Sigmoid colon (tissue), 7 donors: ENCODE measurements around the gene ENHO. TPM values are rescaled to one million over a fixed set of nuclear protein-coding genes. Genes with fewer than 3 reads are reported as not detected.
A peak's percentile ranks its signal among the peaks of the same experiment; 100 is the strongest.

Experiments
- DNase-seq: peaks from one replicate; pipeline ENCODE4 v3.0.0-alpha.2; 2019
- H3K27ac ChIP-seq, 4 donors: fragments of 200-600 bp; sonication (generic); one replicate each; pipeline ENCODE4 v1.5.1; 2016 to 2019; ENCODE audit warnings: mild to moderate bottlenecking in 1 of 4
- H3K27me3 ChIP-seq, 3 donors: fragments of 200-600 bp; sonication (generic); one replicate each; pipeline ENCODE4 v1.5.1; 2019; ENCODE audit warnings: mild to moderate bottlenecking in 1 of 3
- H3K36me3 ChIP-seq, 4 donors: fragments of 200-600 bp; sonication (generic); one replicate each; pipeline ENCODE4 v1.5.1; 2016 to 2019
- H3K4me1 ChIP-seq, 4 donors: fragments of 200-600 bp; sonication (generic); one replicate each; pipeline ENCODE4 v1.5.1; 2017 to 2019
- H3K4me3 ChIP-seq, 4 donors: fragments of 200-600 bp; sonication (generic); one replicate each; pipeline ENCODE4 v1.5.1; 2017 to 2019; ENCODE audit warnings: mild to moderate bottlenecking in 2 of 4, moderate library complexity in 1 of 4
- H3K9me3 ChIP-seq, 4 donors: fragments of 200-600 bp in 3 of 4; sonication (generic) in 3 of 4; one replicate each; pipeline versions ENCODE4 v1.5.1 to v1.6.1; 2013 to 2019
- EP300 ChIP-seq, 4 donors: sonication (generic); formaldehyde crosslinking; IDR thresholded peaks; one replicate each; pipeline ENCODE4 v1.6.1; 2017; ENCODE audit warnings: antibody characterized with exemption in 4 of 4
- POLR2A ChIP-seq, 2 donors: fragments of 450-650 bp; IDR thresholded peaks; one replicate each; pipeline ENCODE4 v1.6.1; 2016; ENCODE audit warnings: antibody characterized with exemption in 2 of 2, mild to moderate bottlenecking in 2 of 2, moderate library complexity in 2 of 2
- POLR2AphosphoS5 ChIP-seq, 4 donors: sonication (generic); formaldehyde crosslinking; IDR thresholded peaks; one replicate each; pipeline ENCODE4 v1.6.1; 2017; ENCODE audit warnings: antibody characterized with exemption in 4 of 4
- WGBS, 2 donors: extraction: QIAGEN DNeasy Blood & Tissue Kit; methylation state at CpG; one replicate each; pipeline ENCODE4 v1.1.7; 2013; 5-methylcytosine and 5-hydroxymethylcytosine counted together
- intact Hi-C: fragments of 100-400 bp; cut with DNase I; formaldehyde crosslinking; loops from one replicate; pipeline ENCODE4 v1.15.1; 2023
- polyA plus RNA-seq, 3 donors: library from polyadenylated mRNA; stranded (reverse); fragments of 200-250 nt; gene quantifications; one replicate each; pipeline ENCODE4 v1.2.3, GENCODE V29; 2013
- total RNA-seq, 4 donors: library from RNA; depleted of rRNA; stranded (reverse); fragments of >200 nt; gene quantifications; one replicate each; pipeline ENCODE4 v1.1.0, GENCODE V29; 2016
- TF ChIP-seq, protein P1 (sequence below), 4 experiments: fragments of 450-650 bp in 3 of 4; fragments of 200-600 bp in 1 of 4; IDR thresholded peaks; one replicate each; pipeline ENCODE4 v1.5.1; 2016 to 2019; ENCODE audit warnings: antibody characterized with exemption in 4 of 4, mild to moderate bottlenecking in 3 of 4, moderate library complexity in 2 of 4
- donor health status: healthy with polysubstance abuse.
- donor health status: Bipolar disorder and iron deficiency.
- donor health status: healthy.

The ENHO gene
- total and polyA plus RNA-seq, 7 donors, result 1.9 to 7.4 (median 4.3) TPM; not detected in 3

DNA sequence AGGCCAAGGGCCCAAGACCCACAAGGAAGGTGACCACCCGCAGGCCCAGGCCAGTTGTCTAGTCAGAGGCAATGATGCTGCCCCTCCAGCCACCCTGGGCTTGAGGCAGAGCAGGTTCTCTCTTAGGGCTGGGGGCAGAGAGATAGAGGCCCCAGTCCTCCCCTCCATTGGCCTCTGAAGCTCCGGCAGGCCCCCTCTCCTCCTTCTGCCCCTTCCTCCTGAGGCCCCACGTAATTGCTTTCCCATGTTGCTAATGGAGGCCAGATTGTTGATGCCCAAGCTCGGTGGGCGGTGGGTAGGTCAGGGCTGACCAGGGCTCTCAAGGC lies 26.6 kb upstream of the ENHO start:
- H3K36me3 ChIP-seq, result no peaks in the 10 kb centered on the region
- no peaks in the 10 kb centered on the region for H3K9me3 ChIP-seq
- no peak overlapping the region for H3K27ac ChIP-seq
- 88 to 92% methylated on average over 5 of the region's 5 CpGs for WGBS, 2 donors
- intact Hi-C loops, result no loop called here
- no peaks in the 10 kb centered on the region for H3K27me3 ChIP-seq
- no peak overlapping the region for H3K4me3 ChIP-seq
- H3K4me1 ChIP-seq, result peaks cover 0 to 14% (median 6%) of the 10 kb centered on the region in 4 donors
- TF ChIP-seq POLR2AphosphoS5 (IDR thresholded peaks at IDR 0.05), result no peak
- no peak for TF ChIP-seq POLR2A (IDR thresholded peaks at IDR 0.05)
- TF ChIP-seq, protein P1, sequence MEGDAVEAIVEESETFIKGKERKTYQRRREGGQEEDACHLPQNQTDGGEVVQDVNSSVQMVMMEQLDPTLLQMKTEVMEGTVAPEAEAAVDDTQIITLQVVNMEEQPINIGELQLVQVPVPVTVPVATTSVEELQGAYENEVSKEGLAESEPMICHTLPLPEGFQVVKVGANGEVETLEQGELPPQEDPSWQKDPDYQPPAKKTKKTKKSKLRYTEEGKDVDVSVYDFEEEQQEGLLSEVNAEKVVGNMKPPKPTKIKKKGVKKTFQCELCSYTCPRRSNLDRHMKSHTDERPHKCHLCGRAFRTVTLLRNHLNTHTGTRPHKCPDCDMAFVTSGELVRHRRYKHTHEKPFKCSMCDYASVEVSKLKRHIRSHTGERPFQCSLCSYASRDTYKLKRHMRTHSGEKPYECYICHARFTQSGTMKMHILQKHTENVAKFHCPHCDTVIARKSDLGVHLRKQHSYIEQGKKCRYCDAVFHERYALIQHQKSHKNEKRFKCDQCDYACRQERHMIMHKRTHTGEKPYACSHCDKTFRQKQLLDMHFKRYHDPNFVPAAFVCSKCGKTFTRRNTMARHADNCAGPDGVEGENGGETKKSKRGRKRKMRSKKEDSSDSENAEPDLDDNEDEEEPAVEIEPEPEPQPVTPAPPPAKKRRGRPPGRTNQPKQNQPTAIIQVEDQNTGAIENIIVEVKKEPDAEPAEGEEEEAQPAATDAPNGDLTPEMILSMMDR (IDR thresholded peaks at IDR 0.05), result no peak
- TF ChIP-seq EP300 (IDR thresholded peaks at IDR 0.05), result no peak
- DNase-seq, result peak; percentile 47

DNA sequence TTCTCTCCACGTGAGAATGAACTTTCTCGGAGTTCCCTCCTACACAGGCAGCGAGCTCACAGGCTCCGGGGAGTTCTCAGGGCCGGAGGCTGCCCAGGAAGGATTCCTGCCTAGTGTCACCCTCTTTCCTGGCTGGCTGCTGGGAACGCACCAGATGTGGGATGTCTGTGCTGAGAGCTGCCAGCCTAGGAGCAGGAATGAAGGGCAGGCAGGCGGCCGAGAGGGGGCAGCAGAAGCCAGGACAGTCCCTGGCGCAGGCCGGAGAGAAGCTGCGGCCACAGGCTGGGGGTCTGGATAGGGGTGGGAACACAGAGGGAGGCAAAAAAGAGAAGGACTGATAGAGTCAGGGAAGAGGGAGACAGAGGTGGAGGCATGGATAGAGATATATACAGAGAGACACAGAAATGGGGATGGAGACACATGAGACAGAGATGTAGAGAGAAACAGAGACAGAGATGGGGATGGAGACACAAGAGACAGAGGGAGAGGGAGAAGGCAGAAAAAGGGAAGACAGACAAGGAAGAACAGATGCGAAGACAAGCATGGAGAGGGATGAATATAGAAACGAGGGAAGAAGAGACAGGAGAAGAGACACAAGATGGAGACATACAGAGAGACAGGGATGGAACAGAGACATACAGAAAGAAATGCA lies 25.3 kb upstream of the ENHO start:
- intact Hi-C loops, result loop anchor here (1.0 to 2.0 kb wide), 3 partner anchors 44 to 55 kb away; no protein-coding TSS in a partner anchor
- Histone ChIP-seq H3K27ac (no peak overlapping the region), H3K4me3 (no peak overlapping the region), H3K4me1 (peaks cover 0 to 14% (median 6%) of the 10 kb centered on the region in 4 donors), H3K27me3 (no peaks in the 10 kb centered on the region), H3K9me3 (no peaks in the 10 kb centered on the region), H3K36me3 (no peaks in the 10 kb centered on the region)
- peak in 1 of 4 donors; percentile 43 for TF ChIP-seq POLR2AphosphoS5 (IDR thresholded peaks at IDR 0.05)
- TF ChIP-seq POLR2A (IDR thresholded peaks at IDR 0.05), result no peak
- TF ChIP-seq, protein P1 (IDR thresholded peaks at IDR 0.05), result peak; percentile 81 to 89 (median 85)
- peak; percentile 85 for DNase-seq
- 16 to 18% methylated on average over 13 of the region's 13 CpGs for WGBS, 2 donors

DNA sequence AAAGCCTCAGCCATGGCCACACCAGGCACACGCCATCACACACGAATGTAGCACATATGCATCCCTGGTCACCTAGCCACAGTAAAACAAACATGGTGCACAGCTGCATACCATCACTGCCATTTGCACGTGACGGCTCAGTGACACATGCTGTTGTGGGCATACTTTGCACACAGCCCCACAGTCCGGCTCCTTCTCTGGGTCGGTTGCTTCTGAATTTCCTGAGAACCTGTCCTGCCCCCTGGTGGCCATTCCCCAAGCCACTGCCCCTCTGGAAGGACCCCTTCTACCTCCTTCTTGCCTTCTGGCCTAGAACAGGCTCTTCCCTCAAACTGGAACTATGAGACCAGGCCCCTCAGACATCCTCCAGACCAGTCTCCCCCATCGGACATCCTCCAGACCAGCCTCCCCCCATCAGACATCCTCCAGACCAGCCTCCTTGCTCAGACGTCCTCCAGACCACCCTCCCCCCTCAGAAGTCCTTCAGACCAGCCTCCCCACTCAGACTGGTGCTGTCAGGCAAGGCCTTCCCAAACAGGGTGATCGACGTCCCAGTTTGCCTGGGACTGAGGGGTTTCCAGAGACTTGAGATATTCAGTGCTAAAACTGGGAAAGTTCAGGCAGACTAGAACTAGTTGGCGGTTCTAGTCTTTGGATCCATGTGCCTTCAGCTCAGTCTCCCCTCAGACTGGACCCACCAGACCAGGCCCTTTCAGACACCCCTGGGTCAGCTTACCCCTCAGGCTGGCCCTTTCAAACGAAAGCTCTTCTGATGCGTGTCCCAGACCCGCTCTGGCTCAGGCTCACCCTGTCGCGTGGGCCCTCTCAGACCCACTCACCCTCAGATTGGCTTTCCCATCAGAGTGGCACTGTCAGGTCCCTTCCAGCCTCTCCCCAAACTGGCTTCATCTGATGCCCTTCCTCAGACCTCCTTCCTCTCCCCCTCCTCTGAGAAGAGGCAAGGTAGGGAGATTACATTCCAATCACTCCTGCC lies 24.3 kb upstream of the ENHO start:
- Histone ChIP-seq H3K36me3 (no peaks in the 10 kb centered on the region), H3K27ac (no peak overlapping the region), H3K9me3 (no peaks in the 10 kb centered on the region), H3K4me3 (no peak overlapping the region), H3K4me1 (peaks cover 0 to 14% (median 6%) of the 10 kb centered on the region in 4 donors), H3K27me3 (no peaks in the 10 kb centered on the region)
- TF ChIP-seq POLR2AphosphoS5 (IDR thresholded peaks at IDR 0.05), result no peak
- TF ChIP-seq, protein P1 (IDR thresholded peaks at IDR 0.05), result peak; percentile 24 to 75 (median 68)
- intact Hi-C loops, result loop anchor here (1.0 to 2.0 kb wide), 3 partner anchors 45 to 56 kb away; no protein-coding TSS in a partner anchor
- DNase-seq, result peak; percentile 78
- 58 to 62% methylated on average over 16 of the region's 16 CpGs for WGBS, 2 donors

DNA sequence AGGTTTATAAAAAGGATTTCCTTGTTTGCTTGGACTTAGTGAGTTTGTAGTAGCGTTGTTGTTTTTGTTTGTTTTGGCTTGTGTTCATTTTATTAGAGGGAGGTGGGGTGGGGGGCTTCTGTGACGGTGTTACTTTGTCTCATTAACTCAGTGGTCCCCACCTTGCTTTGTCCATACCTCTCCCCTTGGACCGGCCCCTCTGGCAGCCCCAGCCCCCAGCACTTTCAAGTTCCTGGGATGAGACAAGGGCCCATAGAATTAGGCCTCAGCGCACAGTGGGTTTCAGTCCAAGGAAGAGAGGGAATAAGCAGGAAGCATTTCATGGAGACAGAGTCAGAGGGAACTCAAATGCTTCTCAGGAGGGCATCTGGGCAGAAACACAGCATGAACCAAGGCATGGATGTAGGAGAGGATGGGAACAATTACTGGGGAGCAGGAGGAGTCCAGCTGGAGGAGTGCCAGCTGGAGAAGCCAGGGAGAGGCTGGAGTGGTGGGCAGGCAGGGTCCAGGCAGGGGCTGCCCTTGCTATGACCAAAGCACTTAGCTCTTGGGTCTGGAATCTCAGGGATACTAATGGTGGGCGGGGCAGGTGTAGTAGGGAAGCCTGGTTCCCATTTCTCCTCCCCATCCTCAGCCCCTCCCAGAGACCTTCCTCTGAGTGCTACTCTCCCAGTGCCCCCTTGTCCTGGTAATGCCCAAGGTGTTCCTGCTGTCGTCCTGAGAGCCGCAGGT lies 23.5 kb upstream of the ENHO start:
- H3K4me1 ChIP-seq, result peaks cover 0 to 14% (median 6%) of the 10 kb centered on the region in 4 donors
- WGBS, 2 donors, result 67 to 80% methylated on average over 7 of the region's 7 CpGs
- H3K36me3 ChIP-seq, result no peaks in the 10 kb centered on the region
- TF ChIP-seq EP300 (IDR thresholded peaks at IDR 0.05) (no peak), POLR2A (IDR thresholded peaks at IDR 0.05) (no peak)
- TF ChIP-seq, protein P1 (IDR thresholded peaks at IDR 0.05), result no peak
- intact Hi-C loops, result loop anchor here (2.0 kb wide), 2 partner anchors 45 to 57 kb away; no protein-coding TSS in a partner anchor
- H3K27me3 ChIP-seq, result no peaks in the 10 kb centered on the region
- H3K4me3 ChIP-seq, result no peak overlapping the region
- no peak overlapping the region for H3K27ac ChIP-seq
- no peaks in the 10 kb centered on the region for H3K9me3 ChIP-seq
- DNase-seq, result peak; percentile 40
